Kidney (tissue), 14 donors: Measurements from ENCODE around the gene SLC5A6. TPM values are rescaled to one million over a fixed set of nuclear protein-coding genes. Genes with fewer than 3 reads are reported as not detected.

ENCODE experiments used
- DNase-seq, 5 donors: peaks; one replicate each; pipeline ENCODE4 v3.0.0-alpha.2; 2013 to 2020
- FAIRE-seq: peaks from 2 replicates; lab custom pipeline; 2012; peaks lifted over from hg19 to GRCh38; lab: Jason Lieb, UNC
- H3K27ac ChIP-seq, 2 donors: one replicate each; pipeline ENCODE4 v1.7.0; 2013; ENCODE audit warnings: low read depth in 2 of 2, low read length in 2 of 2, inconsistent platforms in 1 of 2
- H3K27me3 ChIP-seq: one replicate; pipeline ENCODE4 v1.7.1; 2013; ENCODE audit warnings: low read length, inconsistent platforms; ENCODE audit not compliant: control insufficient read depth, insufficient read depth
- H3K36me3 ChIP-seq, 3 donors: one replicate each; pipeline versions ENCODE4 v1.7.0 to v1.7.1; 2013; ENCODE audit warnings: low read length in 3 of 3, control low read depth in 1 of 3, inconsistent platforms in 1 of 3; ENCODE audit not compliant: insufficient read depth in 3 of 3, control insufficient read depth in 2 of 3
- H3K4me1 ChIP-seq, 3 donors: one replicate each; pipeline versions ENCODE4 v1.7.0 to v1.7.1; 2013; ENCODE audit warnings: low read length in 3 of 3, inconsistent platforms in 1 of 3, low read depth in 1 of 3; ENCODE audit not compliant: control insufficient read depth in 2 of 3, insufficient read depth in 2 of 3
- H3K4me3 ChIP-seq, 3 donors: one replicate each; pipeline versions ENCODE4 v1.7.0 to v1.8.1; 2013; ENCODE audit warnings: low read length in 3 of 3, control low read depth in 1 of 3, inconsistent platforms in 1 of 3
- H3K9ac ChIP-seq, 3 donors: one replicate each; pipeline versions ENCODE4 v1.7.0 to v1.7.1; 2013; ENCODE audit warnings: low read length in 3 of 3, control low read depth in 1 of 3, inconsistent platforms in 1 of 3
- H3K9me3 ChIP-seq, 3 donors: one replicate each; pipeline versions ENCODE4 v1.7.0 to v1.7.1; 2013; ENCODE audit warnings: low read length in 3 of 3, control low read depth in 1 of 3, inconsistent platforms in 1 of 3; ENCODE audit not compliant: control insufficient read depth in 2 of 3, insufficient read depth in 1 of 3
- CTCF ChIP-seq: IDR thresholded peaks from 3 replicates; pipeline ENCODE4 v1.5.1; 2012; ENCODE audit warnings: mild to moderate bottlenecking, moderate library complexity, borderline replicate concordance; ENCODE audit not compliant: insufficient read depth; ENCODE audit errors: extremely low read depth
- intact Hi-C: fragments of 100-400 bp; cut with DNase I; formaldehyde crosslinking; loops from one replicate; pipeline ENCODE4 v1.11.1; 2022
- polyA plus RNA-seq: library from polyadenylated mRNA; stranded (reverse); fragments of 350-450 nt; fragmentation: Illumina TruSeq; extraction: RNeasy Lipid Tissue Mini Kit (QIAGEN cat#74804); gene quantifications from one replicate; pipeline ENCODE4 v1.2.3, GENCODE V29; 2014; ENCODE audit warnings: low read depth, low replicate concordance; ENCODE audit not compliant: insufficient read depth
- total RNA-seq: library from RNA; stranded (reverse); fragmentation: NEBNext Ultra II Directional; extraction: Animal tissue kit (Norgen Biotek cat#: 25700); gene quantifications from one replicate; pipeline ENCODE4 v1.2.1, GENCODE V29; 2021
- donor health status: control.
- donor health status: control.
- donor health status: control.
- donor health status: control.
- donor health status: control.
- donor health status: DM: yes; HTN: yes; CAD: no.
- donor health status: Normal renal cell carcinoma (clear cell type).

The SLC5A6 gene
- total and polyA plus RNA-seq, 2 donors from 2014 or later, result 10.8 to 27.8 TPM

GRCh38 chr2:27220091-27220490, 8.0 kb upstream of the SLC5A6 start:
- H3K36me3 ChIP-seq, result peaks cover 4 to 32% (median 16%) of the 10 kb centered on the region in 3 donors

GRCh38 chr2:27219091-27219490, 7.0 kb upstream of the SLC5A6 start:
- intact Hi-C loops, result no loop called here
- H3K9ac ChIP-seq, result no peak overlapping the region
- H3K4me3 ChIP-seq, result no peak overlapping the region
- no peaks in the 10 kb centered on the region for H3K9me3 ChIP-seq
- no peak for TF ChIP-seq CTCF
- H3K27ac ChIP-seq, result no peak overlapping the region
- H3K36me3 ChIP-seq, result peaks cover 4 to 24% (median 8%) of the 10 kb centered on the region in 3 donors
- DNase-seq (no peak), FAIRE-seq (no peak)
- peaks cover 0 to 7% (median 0%) of the 10 kb centered on the region in 3 donors for H3K4me1 ChIP-seq
- H3K27me3 ChIP-seq, result no peaks in the 10 kb centered on the region

More at GRCh38 chr2:27220091-27220490, 8.0 kb upstream of the SLC5A6 start:
- no peak for TF ChIP-seq CTCF
- Histone ChIP-seq H3K27ac (no peak overlapping the region), H3K27me3 (no peaks in the 10 kb centered on the region), H3K9me3 (no peaks in the 10 kb centered on the region), H3K9ac (no peak overlapping the region), H3K4me3 (no peak overlapping the region), H3K4me1 (peaks cover 0 to 7% (median 0%) of the 10 kb centered on the region in 3 donors)
- intact Hi-C loops, result no loop called here
- DNase-seq (no peak), FAIRE-seq (no peak)

GRCh38 chr2:27218614-27219013, 6.5 kb upstream of the SLC5A6 start:
- Histone ChIP-seq H3K27ac (no peak overlapping the region), H3K9ac (no peak overlapping the region), H3K9me3 (no peaks in the 10 kb centered on the region), H3K27me3 (no peaks in the 10 kb centered on the region), H3K4me3 (no peak overlapping the region), H3K4me1 (peaks cover 0 to 7% (median 0%) of the 10 kb centered on the region in 3 donors), H3K36me3 (peaks cover 4 to 19% (median 7%) of the 10 kb centered on the region in 3 donors)
- no peak for TF ChIP-seq CTCF
- no peak for FAIRE-seq
- intact Hi-C loops, result no loop called here
- no peak for DNase-seq
